ENCODE measurements around the gene SYT13. TPM values are rescaled to one million over a fixed set of nuclear protein-coding genes. Genes with fewer than 3 reads are reported as not detected.

SYT13 gene
- total and polyA plus RNA-seq, 2 donors (not counting 3 experiments of a cell fraction or from before 2014, with no cell fraction given), result not detected

DNA sequence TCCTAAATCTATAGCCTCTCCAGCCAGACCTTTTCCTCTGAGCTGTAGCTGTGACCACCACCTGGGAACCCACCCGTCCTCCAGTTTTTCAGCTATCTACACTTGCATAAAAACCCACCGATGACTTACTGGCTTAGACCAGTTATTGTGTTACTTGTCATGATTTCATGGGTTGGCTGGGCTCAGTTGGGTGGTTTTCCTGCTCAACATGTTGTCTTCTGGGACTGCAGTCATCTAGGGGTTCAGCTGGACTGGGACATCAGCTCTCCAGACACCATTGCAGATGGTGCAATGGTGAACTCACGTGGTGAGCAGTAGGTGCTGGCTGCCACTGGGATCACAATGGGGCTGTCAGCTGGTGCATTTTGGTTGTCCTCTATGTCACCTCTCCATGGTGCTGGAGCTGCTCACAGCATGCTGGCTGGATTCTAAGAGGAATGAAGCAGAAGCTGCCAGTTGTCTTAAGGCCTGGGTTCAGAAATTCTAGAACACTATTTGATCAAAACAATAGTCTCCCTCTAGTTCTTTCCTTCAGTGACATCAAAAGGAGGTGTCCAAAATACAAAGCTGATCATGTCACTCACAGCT is 1.3 kb upstream of the SYT13 start:
- no peaks in the 10 kb centered on the region for H3K9me1 ChIP-seq (replicated peaks; ENCODE audit: control insufficient read depth, extremely low read depth, insufficient read depth, low read length)
- H3K27ac ChIP-seq (ENCODE audit: insufficient read depth, low read depth, low read length), result no peak overlapping the region
- peaks cover 49 to 65% of the 10 kb centered on the region in 2 experiments for H3K27me3 ChIP-seq (ENCODE audit: control insufficient read depth in 2 of 2, insufficient read depth in 2 of 2, low read length in 2 of 2)
- no peak overlapping the region for H2AFZ ChIP-seq (ENCODE audit: low read depth, low read length)
- ChIA-PET POLR2A (no interaction called here), CTCF (interaction anchor here (1.3 to 13.4 kb wide), 4 partner anchors 35 to 360 kb away, joined by 4 to 242 read pairs (median 12); no protein-coding TSS in a partner anchor)
- H4K20me1 ChIP-seq (replicated peaks; ENCODE audit: control insufficient read depth, extremely low read depth, insufficient read depth, low read length), result no peaks in the 10 kb centered on the region
- H3K9me3 ChIP-seq (replicated peaks; ENCODE audit: control insufficient read depth, insufficient read depth, low read length), result no peaks in the 10 kb centered on the region
- DNase-seq (ENCODE audit: low read depth, low spot score) (no peak), FAIRE-seq (no peak)
- no peak overlapping the region for H3K4me3 ChIP-seq (replicated peaks in 1 of 3; ENCODE audit: insufficient read depth in 1 of 3, low read depth in 1 of 3, low read length in 3 of 3)
- no peaks in the 10 kb centered on the region for H3K4me1 ChIP-seq (ENCODE audit: control insufficient read depth, extremely low read depth, insufficient read depth, low read length)
- intact Hi-C loops (cut with micrococcal nuclease) (no loop called here), dilution Hi-C loops (cut with MboI; ENCODE audit: extremely low pct_ligation_motif_present, low sequenced_read_pairs) (no loop called here)
- H3K4me2 ChIP-seq (ENCODE audit: insufficient read depth, low read length), result no peak overlapping the region
- no peaks in the 10 kb centered on the region for H3K36me3 ChIP-seq (ENCODE audit: control insufficient read depth in 2 of 2, extremely low read depth in 1 of 2, insufficient read depth in 2 of 2, low read length in 2 of 2)
- no peaks in the 10 kb centered on the region for H3K79me2 ChIP-seq (ENCODE audit: control insufficient read depth, insufficient read depth, low read length)
- BruUV-seq (replicated peaks), result no TSS peak
- H3K9ac ChIP-seq (replicated peaks; ENCODE audit: extremely low read depth, insufficient read depth, low read length), result no peak overlapping the region
- TF ChIP-seq GATA2 (IDR thresholded peaks at IDR 0.05; ENCODE audit: insufficient read depth, insufficient read length, low read depth, low read length) (no peak), POLR2A (IDR thresholded peaks at IDR 0.05; ENCODE audit: low read depth, low read length) (no peak), FOS (IDR thresholded peaks at IDR 0.05; ENCODE audit: borderline replicate concordance, insufficient read depth, low read length) (no peak), EZH2 (IDR thresholded peaks at IDR 0.05; ENCODE audit: borderline replicate concordance, low read depth, low read length, severe bottlenecking) (no peak), JUN (IDR thresholded peaks at IDR 0.05; ENCODE audit: borderline replicate concordance, insufficient read depth, insufficient read length, low read depth) (no peak), POLR2AphosphoS5 (IDR thresholded peaks at IDR 0.05; ENCODE audit: insufficient read depth, low read depth, low read length) (no peak), MYC (IDR thresholded peaks at IDR 0.05; ENCODE audit: low read depth, low read length) (no peak)
- TF ChIP-seq, protein P1, sequence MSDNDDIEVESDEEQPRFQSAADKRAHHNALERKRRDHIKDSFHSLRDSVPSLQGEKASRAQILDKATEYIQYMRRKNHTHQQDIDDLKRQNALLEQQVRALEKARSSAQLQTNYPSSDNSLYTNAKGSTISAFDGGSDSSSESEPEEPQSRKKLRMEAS (IDR thresholded peaks at IDR 0.05; ENCODE audit: insufficient read depth, insufficient read length), result no peak
- TF ChIP-seq, protein P2, sequence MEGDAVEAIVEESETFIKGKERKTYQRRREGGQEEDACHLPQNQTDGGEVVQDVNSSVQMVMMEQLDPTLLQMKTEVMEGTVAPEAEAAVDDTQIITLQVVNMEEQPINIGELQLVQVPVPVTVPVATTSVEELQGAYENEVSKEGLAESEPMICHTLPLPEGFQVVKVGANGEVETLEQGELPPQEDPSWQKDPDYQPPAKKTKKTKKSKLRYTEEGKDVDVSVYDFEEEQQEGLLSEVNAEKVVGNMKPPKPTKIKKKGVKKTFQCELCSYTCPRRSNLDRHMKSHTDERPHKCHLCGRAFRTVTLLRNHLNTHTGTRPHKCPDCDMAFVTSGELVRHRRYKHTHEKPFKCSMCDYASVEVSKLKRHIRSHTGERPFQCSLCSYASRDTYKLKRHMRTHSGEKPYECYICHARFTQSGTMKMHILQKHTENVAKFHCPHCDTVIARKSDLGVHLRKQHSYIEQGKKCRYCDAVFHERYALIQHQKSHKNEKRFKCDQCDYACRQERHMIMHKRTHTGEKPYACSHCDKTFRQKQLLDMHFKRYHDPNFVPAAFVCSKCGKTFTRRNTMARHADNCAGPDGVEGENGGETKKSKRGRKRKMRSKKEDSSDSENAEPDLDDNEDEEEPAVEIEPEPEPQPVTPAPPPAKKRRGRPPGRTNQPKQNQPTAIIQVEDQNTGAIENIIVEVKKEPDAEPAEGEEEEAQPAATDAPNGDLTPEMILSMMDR (IDR thresholded peaks at IDR 0.05; ENCODE audit: extremely low read depth in 1 of 2, insufficient read depth in 1 of 2, low read depth in 1 of 2, low read length in 2 of 2), result no peak
